Cardiac fibroblast (primary cell): ENCODE measurements around the gene KRT76.

Source experiments
- DNase-seq, 2 donors: peaks; one replicate each; pipeline versions ENCODE4 v3.0.0 to v3.0.0-alpha.2; 2010; ENCODE audit warnings: low read depth in 2 of 2
- H3K4me3 ChIP-seq, 2 donors: replicated peaks in 1 of 2; 1 replicate in 1 of 2; 2 replicates in 1 of 2; pipeline ENCODE4 v1.5.1; 2011; ENCODE audit warnings: low read depth in 2 of 2, low read length in 2 of 2, mild to moderate bottlenecking in 2 of 2, moderate library complexity in 1 of 2
- TF ChIP-seq, protein P1 (sequence below): IDR thresholded peaks from one replicate; pipeline ENCODE4 v1.5.1; 2011; ENCODE audit warnings: low read depth, mild to moderate bottlenecking, low read length, inconsistent platforms

The KRT76 gene

DNA sequence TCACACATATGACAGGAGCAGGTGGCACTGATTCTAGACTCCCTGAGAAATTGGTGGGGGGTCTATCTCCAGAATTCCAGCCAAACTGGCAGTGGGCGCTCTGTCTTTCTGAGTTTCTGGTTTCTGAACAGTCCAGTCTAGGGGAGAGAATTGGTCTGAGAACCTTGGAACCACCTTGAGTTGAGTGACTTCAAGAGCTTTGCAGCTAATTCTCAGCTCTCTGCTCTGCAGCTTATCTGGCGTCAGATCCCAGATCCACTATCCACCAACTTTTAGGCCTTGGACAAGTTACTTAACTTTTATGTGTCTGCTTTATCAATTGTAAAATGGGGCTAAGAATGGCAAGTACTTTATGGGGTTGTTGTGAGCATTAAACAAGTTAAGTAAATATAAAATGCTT lies 1.7 kb upstream of the KRT76 start:
- no peak overlapping the region for H3K4me3 ChIP-seq
- TF ChIP-seq, protein P1, sequence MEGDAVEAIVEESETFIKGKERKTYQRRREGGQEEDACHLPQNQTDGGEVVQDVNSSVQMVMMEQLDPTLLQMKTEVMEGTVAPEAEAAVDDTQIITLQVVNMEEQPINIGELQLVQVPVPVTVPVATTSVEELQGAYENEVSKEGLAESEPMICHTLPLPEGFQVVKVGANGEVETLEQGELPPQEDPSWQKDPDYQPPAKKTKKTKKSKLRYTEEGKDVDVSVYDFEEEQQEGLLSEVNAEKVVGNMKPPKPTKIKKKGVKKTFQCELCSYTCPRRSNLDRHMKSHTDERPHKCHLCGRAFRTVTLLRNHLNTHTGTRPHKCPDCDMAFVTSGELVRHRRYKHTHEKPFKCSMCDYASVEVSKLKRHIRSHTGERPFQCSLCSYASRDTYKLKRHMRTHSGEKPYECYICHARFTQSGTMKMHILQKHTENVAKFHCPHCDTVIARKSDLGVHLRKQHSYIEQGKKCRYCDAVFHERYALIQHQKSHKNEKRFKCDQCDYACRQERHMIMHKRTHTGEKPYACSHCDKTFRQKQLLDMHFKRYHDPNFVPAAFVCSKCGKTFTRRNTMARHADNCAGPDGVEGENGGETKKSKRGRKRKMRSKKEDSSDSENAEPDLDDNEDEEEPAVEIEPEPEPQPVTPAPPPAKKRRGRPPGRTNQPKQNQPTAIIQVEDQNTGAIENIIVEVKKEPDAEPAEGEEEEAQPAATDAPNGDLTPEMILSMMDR: no peak
- DNase-seq: no peak

DNA sequence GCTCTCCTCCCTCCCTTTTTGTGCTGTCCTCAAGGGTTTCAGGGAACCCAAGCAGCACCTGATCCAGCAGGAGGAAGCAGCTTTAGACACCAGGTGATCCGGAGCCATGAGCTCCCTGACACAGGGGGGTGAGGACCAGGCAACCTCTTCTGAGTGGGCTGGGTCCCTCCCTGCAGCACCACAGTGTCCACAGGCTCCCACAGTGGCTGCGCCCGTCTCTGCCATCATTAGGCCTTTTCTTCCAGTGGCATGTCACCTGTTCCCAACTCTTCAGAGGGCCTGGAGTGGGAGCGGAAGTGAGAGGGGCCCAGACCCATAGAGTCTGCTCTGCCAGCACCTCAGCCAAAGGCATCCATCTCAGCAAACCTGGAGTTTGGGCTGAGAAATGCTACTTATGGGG lies 421 bp upstream of the KRT76 start:
- no peak for DNase-seq
- TF ChIP-seq, protein P1: no peak
- no peak overlapping the region for H3K4me3 ChIP-seq

DNA sequence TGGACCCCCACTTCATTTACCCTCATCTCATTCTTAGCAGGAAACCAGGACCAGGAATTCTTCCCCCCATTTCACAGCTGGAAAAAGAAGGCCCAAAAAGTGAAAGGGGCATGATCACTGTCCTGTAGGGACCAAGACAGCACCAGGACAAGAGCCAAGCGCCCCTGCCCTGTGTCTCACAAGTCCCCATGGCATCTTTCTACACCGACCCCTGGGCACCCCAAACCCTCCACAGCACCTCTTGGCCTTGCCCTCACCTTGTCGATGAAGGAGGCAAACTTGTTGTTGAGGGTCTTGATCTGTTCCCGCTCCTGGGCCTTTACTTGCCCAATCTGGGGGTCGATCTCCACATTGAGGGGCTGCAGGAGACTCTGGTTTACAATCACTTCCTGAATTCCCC lies 710 bp downstream of the KRT76 start:
- TF ChIP-seq, protein P1: no peak
- DNase-seq: no peak

DNA sequence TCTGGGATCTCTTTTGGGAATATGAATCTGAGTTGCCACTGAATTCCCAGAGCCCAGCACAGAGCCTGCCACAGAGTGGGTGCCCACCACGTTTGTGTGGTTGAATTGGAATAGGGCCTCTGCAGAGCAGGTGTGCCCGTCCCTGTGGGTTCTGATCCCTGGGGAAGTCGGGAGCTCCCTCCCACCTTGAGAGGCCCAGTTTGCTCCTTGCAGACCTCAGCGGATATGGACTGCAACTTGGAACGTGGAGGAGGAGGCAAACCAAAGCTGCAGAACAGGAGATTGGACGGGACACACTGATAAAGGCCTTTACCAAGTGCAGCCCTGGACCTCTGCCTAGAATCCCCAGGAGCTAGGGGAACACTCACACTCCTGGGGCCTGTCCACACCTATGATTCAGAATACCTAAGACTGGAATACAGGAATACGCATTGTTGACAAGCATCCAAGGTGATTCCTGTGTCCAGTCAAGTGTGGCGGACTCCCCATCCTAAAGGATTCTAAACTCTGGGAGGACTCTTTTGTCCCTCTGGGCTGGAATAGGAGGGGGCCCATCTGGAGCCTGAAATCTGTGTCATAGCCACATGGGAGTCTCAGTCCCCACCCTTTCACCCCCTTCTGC lies 2.4 kb downstream of the KRT76 start:
- TF ChIP-seq, protein P1: no peak
- H3K4me3 ChIP-seq: no peak overlapping the region
- DNase-seq: no peak

More for the DNA sequence above, 710 bp downstream of the KRT76 start:
- no peak overlapping the region for H3K4me3 ChIP-seq

DNA sequence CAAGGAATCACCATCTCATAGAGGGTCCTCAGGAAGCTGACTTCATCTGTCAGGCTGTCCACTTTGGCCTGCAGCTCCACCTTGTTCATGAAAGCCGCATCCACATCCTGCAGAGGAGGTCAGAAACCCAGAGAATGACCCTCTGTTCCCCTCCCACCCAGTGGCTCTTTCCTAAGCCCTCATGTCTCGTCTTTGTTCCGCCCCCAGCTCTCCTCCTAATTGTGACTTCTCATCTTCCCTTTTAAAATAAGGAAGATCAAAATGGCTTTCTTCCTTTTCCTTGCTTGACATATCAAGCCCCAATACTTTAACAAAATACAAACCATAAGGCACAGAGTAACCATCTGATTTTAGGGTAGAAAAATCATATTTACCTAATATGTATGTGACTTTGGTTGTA lies 4.4 kb downstream of the KRT76 start:
- TF ChIP-seq, protein P1: no peak
- H3K4me3 ChIP-seq: no peak overlapping the region
- no peak for DNase-seq

DNA sequence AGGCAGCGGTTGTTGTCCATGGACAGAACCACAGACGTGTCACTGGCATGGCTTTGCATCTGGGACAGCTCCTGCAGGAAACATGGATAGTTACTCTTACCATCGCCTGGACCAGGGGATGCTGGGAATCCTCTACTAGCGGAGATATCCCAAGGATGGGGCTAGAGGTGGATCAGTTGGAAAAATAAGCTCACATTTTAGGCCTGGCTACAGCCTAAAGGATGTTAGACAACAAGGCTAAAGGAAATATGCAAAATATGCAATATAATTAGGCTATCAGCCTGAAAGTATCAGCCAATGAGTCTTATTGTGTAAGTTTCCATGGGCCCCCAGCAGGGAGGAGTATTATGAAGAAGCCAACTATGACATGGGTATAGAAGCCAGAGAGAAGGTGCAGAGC lies 5.0 kb downstream of the KRT76 start:
- TF ChIP-seq, protein P1: no peak
- no peak for DNase-seq
- no peak overlapping the region for H3K4me3 ChIP-seq

DNA sequence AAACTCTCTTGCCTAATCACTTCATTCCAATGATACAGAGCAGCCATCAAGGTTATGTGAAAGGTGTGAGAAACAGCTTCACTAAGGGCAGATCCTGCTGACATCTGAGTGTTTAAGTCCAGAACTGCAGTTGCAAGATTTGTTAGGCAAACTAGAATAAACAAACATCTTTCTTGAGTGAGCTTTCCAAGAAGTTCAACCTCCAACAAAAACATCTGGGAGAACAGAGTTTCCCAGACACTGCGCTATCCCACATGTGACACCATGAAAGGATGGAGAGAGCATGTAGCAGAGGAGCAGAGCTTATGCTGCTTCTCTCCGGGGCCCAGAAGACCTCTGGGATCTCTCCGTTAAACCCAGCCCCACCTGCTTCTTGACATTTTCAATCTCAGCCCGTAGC lies 5.6 kb downstream of the KRT76 start:
- no peak overlapping the region for H3K4me3 ChIP-seq
- TF ChIP-seq, protein P1: no peak
- no peak for DNase-seq
